Stimulated activated CD4-positive, alpha-beta T cell treated with anti-CD3 and anti-CD28 coated beads, Interleukin-1b, Interleukin-23, amount 100 ng/mL, for 24 hours (primary cell): ENCODE data around the gene ZFP28.
A peak's percentile ranks its signal among the peaks of the same experiment; 100 is the strongest.

Source experiments
- DNase-seq, 4 experiments: peaks; one replicate each; pipeline ENCODE4 v3.0.0-alpha.2; 2020; ENCODE audit warnings: low read depth in 4 of 4, low spot score in 1 of 4

ZFP28 gene

DNA sequence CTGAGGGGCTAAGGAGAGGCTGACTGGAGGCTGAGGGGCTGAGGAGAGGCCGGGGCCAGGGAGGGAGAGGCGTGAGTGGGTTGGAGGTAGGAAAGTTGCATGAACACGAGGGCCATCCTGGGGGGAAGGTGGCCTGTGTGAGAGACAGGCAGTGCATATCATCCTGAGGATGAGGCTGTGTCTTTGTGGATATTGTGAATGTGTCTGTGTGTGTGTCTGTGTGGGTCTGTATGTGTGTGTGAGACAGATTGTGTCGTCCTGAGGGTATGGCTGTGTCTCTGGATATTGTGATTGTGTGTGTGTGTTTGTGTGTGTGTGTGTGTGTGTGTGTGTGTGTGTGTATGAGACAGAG lies 56.8 kb downstream of the ZFP28 start:
- peak in 1 of 4 experiments; percentile 3 for DNase-seq

DNA sequence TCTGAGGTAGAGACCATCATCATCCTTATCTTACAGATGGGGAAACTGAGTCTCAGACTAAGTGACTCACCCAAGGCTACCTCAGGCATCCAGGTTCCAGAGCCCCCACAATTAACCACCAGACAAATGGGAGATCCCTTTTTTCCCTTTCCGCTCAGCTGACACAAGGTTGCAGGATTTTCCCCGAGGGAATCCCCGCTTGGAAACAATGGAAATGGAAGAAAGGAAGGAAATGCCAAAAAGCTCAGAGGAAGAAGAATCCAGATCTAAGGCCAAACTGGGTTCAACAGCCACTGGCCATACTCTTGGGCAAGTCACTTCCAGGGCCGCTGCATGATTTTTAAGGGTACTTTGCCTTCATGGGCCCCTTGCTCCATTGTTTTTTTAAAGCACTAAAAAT lies 57.9 kb downstream of the ZFP28 start:
- DNase-seq: no peak

DNA sequence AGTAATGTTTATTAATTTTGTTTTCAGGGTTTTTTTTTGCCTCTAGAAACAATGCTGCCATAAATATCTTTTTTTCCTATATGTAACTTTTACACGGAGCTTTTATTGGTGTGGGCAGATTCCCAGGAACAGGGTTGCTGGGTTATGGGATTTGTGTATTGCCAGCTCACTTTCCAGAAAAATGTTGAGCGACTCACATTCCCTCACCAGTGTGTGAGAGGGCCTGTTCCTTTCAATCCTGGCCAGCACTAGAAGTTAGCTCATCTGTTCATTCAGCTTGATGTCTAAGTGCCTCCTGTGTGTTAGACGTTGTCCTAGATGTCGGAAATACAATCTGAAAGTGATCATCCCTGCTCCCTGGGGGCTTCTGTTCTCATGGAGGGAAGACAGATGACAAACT lies 58.9 kb downstream of the ZFP28 start:
- no peak for DNase-seq

DNA sequence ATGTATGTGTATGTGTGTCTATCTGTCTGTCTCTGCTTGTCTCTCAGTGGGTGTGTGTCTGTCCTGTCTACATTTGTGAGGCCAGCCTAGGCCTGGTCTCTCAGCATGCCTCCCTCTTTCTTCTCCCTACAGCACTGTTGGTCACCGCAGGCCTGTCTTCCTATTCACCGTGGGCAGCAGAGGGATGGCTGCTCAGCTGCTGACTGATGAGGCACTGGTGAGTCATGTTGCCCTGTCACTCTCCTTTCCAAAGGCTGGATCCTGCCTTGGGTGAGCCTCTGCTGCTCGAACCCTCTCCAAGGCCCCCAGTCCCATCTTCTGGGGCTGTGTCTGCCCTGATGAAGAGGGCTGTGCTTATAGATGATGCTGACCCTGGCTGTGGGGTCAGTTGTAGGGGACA lies 62.6 kb downstream of the ZFP28 start:
- DNase-seq: no peak

DNA sequence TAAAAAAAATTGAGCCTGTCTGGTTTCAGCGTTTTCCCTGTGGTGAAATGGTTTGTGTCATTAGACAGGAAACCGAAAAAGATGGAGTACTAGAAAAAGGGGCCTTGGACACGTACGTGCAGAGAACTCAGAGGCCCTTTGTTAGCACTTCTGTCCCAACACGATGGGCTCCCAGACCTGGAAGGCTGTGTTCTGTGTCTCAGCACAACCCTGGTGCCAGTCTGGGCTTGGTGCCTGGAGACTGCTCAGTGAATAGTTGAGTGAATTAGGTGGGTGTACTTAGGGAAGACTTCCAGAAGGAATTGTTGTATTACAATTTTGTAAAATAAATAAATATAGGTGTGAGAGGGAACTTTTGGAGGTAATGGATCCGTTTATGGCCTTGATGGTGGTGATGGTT lies 65.1 kb downstream of the ZFP28 start:
- DNase-seq: no peak
